Glutamatergic neuron (in vitro differentiated cells): ENCODE results near the gene SCCPDH. TPM values are rescaled to one million over a fixed set of nuclear protein-coding genes. Genes with fewer than 3 reads are reported as not detected.

Experiments used
- DNase-seq: peaks from one replicate; pipeline ENCODE4 v3.0.0; 2022
- H3K27ac Mint-ChIP-seq: one replicate; pipeline ENCODE4 v1.8.0; 2020; ENCODE audit warnings: mild to moderate bottlenecking, mixed read lengths, inconsistent platforms; ENCODE audit not compliant: unreplicated experiment
- H3K27me3 Mint-ChIP-seq: one replicate; pipeline ENCODE4 v1.8.0; 2020; ENCODE audit warnings: mild to moderate bottlenecking, moderate library complexity, mixed read lengths, inconsistent platforms; ENCODE audit not compliant: unreplicated experiment
- H3K36me3 Mint-ChIP-seq: one replicate; pipeline ENCODE4 v1.8.0; 2020; ENCODE audit warnings: mild to moderate bottlenecking, mixed read lengths, inconsistent platforms; ENCODE audit not compliant: unreplicated experiment
- H3K4me1 Mint-ChIP-seq: one replicate; pipeline ENCODE4 v1.8.0; 2020; ENCODE audit warnings: mild to moderate bottlenecking, low read depth, mixed read lengths, inconsistent platforms; ENCODE audit not compliant: unreplicated experiment
- H3K4me3 Mint-ChIP-seq: one replicate; pipeline ENCODE4 v1.8.0; 2020; ENCODE audit warnings: mild to moderate bottlenecking, mixed read lengths, inconsistent platforms; ENCODE audit not compliant: unreplicated experiment
- H3K9me3 Mint-ChIP-seq: one replicate; pipeline ENCODE4 v1.8.0; 2020; ENCODE audit warnings: mild to moderate bottlenecking, moderate library complexity, mixed read lengths, inconsistent platforms; ENCODE audit not compliant: unreplicated experiment
- total RNA-seq: library from RNA; stranded (reverse); fragmentation: NEBNext Ultra II Directional; extraction: Animal tissue kit (Norgen Biotek cat#: 25700); gene quantifications from one replicate; pipeline ENCODE4 v1.2.1, GENCODE V29; 2021; ENCODE audit not compliant: unreplicated experiment
- TF ChIP-seq, protein P1 (sequence below): fragments of 200-600 bp; sonication (generic); IDR thresholded peaks from one replicate; pipeline ENCODE4 v1.5.0; 2021; ENCODE audit not compliant: partially characterized antibody, unreplicated experiment

SCCPDH gene
- total RNA-seq, 1 donor from 2014 or later = 34.6 TPM

DNA sequence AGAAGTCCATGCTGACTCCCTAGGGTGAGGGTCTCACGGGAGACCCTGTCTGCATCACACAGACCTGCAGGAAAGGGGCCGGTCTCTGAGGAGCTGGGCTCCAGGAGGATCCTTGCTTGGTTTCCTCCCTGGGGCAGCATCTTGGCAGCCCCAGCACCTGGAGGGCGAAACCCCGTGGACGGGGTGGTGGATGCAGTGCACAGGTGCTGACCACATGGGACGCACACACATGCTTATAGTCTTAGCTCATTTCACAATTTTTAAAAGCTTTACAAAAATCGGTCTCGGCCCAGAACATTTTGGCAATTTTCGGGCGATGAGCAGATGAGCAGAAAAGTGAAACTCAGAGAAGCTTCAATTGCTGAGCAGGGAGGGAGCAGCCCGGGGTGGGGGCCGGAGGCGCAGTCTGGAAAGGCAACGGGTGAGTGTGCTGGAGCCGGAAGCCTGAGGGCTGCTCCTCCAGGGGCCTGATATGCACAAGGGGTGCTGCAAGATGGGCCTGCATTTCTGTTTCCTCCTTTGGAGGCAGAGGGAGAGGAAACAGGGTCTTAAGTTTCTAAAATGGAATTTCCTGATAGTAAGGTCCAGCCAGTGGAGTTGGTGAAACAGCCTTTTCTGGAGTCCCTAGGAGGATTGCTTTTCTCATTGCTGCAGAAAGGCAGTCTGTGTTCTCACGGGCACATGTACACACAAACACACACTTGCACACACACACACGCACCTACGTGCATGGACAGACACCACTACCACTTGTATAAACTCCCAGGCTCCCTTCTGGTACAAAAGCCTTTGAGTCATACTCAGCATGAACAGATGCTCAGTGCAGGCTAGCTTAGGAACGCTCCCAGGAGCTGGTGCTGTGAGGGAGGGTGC lies 60.6 kb downstream of the SCCPDH start:
- Mint-ChIP-seq H3K36me3 (peaks cover 19% of the 10 kb centered on the region), H3K27me3 (peaks cover 14% of the 10 kb centered on the region), H3K4me1 (peaks cover 7% of the 10 kb centered on the region), H3K4me3 (no peak overlapping the region), H3K9me3 (peaks cover 10% of the 10 kb centered on the region), H3K27ac (peak overlapping the region; percentile 43)
- DNase-seq = no peak
- TF ChIP-seq, protein P1, sequence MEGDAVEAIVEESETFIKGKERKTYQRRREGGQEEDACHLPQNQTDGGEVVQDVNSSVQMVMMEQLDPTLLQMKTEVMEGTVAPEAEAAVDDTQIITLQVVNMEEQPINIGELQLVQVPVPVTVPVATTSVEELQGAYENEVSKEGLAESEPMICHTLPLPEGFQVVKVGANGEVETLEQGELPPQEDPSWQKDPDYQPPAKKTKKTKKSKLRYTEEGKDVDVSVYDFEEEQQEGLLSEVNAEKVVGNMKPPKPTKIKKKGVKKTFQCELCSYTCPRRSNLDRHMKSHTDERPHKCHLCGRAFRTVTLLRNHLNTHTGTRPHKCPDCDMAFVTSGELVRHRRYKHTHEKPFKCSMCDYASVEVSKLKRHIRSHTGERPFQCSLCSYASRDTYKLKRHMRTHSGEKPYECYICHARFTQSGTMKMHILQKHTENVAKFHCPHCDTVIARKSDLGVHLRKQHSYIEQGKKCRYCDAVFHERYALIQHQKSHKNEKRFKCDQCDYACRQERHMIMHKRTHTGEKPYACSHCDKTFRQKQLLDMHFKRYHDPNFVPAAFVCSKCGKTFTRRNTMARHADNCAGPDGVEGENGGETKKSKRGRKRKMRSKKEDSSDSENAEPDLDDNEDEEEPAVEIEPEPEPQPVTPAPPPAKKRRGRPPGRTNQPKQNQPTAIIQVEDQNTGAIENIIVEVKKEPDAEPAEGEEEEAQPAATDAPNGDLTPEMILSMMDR = no peak

DNA sequence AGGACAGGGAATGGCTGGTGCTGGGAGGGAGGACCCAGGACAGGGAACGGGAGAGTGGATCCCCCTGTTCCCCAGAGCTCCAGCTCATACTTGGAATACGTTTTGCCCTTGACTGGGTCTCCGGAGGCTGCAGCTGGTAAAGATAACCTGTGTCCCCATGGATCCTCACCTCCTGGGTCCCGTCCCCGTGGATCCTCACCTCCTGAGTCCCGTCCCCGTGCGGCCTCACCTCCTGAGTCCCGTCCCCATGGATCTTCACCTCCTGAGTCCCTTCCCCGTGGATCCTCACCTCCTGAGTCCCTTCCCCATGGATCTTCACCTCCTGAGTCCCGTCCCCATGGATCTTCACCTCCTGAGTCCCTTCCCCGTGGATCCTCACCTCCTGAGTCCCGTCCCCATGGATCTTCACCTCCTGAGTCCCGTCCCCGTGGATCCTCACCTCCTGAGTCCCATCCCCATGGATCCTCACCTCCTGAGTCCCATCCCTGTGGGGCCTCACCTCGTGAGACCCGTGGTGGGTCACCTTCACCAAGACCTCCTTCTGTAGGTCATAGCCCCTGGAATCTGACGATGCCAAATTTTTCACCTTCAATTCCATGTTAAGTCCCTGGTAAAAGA lies 61.4 kb downstream of the SCCPDH start:
- H3K4me3 Mint-ChIP-seq = no peak overlapping the region
- TF ChIP-seq, protein P1 = no peak
- DNase-seq = no peak
- no peak overlapping the region for H3K27ac Mint-ChIP-seq
- H3K9me3 Mint-ChIP-seq = peaks cover 11% of the 10 kb centered on the region
- peaks cover 13% of the 10 kb centered on the region for H3K27me3 Mint-ChIP-seq
- peaks cover 16% of the 10 kb centered on the region for H3K36me3 Mint-ChIP-seq
- peaks cover 7% of the 10 kb centered on the region for H3K4me1 Mint-ChIP-seq

DNA sequence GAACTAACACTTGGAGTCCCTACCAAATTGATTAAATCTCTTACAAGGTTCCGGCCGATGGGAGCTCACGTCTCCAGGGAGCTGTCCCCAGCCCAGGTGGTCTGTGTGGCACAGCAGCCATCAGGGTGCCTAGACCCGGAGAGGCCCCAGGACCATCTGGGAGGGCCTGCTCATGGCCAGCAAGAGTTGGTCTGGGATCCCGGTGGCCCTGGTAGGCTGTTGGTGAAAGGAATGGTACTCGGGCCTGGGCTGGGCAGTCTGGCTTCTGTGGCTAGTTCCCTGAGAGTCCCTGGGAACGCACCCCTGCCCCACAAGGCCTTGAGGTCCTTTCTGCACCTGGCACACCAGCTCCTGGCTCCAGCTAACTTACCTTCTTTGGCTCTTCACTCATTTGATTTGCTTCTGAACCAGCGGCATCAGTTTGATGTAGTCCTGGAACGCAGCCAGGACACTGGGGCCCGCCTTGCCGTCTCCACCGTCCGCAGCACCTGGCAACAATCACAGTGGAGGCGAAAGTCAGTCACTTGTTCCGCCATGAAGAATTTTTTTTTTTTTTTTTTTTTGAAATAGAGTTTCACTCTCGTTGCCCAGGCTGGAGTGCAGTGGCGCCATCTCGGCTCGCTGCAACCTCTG lies 62.5 kb downstream of the SCCPDH start:
- peaks cover 11% of the 10 kb centered on the region for H3K36me3 Mint-ChIP-seq
- H3K27ac Mint-ChIP-seq = no peak overlapping the region
- peaks cover 14% of the 10 kb centered on the region for H3K9me3 Mint-ChIP-seq
- H3K4me3 Mint-ChIP-seq = no peak overlapping the region
- TF ChIP-seq, protein P1 = no peak
- H3K27me3 Mint-ChIP-seq = peaks cover 15% of the 10 kb centered on the region
- peaks cover 7% of the 10 kb centered on the region for H3K4me1 Mint-ChIP-seq
- DNase-seq = no peak

DNA sequence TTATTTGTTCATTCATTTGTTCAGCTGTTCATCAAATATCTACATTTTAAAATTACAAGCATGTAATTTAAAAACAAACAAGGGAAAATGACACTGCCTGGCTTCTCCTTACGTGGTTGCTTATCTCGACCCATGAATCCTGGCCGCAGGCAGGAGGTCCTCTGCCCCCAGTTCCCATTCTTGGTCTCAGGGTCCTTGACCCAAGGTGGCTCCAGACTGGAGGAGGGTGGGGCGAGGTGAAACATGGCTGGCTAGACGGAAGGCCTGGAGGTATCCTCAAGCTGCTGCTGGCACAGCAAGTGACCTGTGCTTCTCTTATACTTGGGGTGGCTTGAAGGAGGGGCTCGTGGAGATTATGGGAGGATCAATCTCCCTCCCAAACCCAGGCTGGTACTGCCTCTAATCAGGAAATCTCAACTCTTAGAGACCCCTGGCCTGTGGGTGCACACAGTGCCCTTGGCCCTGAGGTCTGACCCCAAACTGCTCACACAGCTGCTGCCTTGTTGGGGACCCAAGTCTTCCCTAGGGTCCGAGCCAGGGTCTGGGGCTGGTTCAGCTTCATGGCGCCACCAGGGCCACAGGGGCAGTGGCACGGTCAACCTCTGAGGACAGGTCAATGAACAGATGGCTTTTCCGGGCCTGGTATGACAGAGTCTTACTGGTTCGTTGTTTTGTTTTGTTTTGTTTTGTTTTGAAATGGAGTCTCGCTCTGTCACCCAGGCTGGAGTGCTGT lies 63.7 kb downstream of the SCCPDH start:
- Mint-ChIP-seq H3K9me3 (peaks cover 16% of the 10 kb centered on the region), H3K4me1 (peaks cover 13% of the 10 kb centered on the region), H3K4me3 (no peak overlapping the region), H3K36me3 (peaks cover 17% of the 10 kb centered on the region), H3K27me3 (peaks cover 19% of the 10 kb centered on the region), H3K27ac (no peak overlapping the region)
- DNase-seq = no peak
- TF ChIP-seq, protein P1 = no peak
